Liver (tissue), 9 donors: ENCODE measurements around the gene RASA4B. TPM values are rescaled to one million over a fixed set of nuclear protein-coding genes. Genes with fewer than 3 reads are reported as not detected.
"Not testable (repeated sequence)": the region's sequence is repeated elsewhere in the genome, so short reads cannot be mapped to it uniquely, and the experiment has no call there.

Experiments used
- DNase-seq: peaks from one replicate; pipeline ENCODE4 v3.0.0-alpha.2; 2017; ENCODE audit warnings: low spot score
- H3K27ac ChIP-seq, 2 donors: one replicate each; pipeline ENCODE4 v1.7.0; 2013; ENCODE audit warnings: inconsistent platforms in 2 of 2, low read length in 2 of 2, control low read depth in 1 of 2, low read depth in 1 of 2, mild to moderate bottlenecking in 1 of 2
- H3K27me3 ChIP-seq, 4 donors: one replicate each; pipeline versions ENCODE4 v1.6.1 to v1.7.0; 2013; ENCODE audit warnings: low read length in 3 of 4, inconsistent platforms in 1 of 4, mild to moderate bottlenecking in 1 of 4, moderate library complexity in 1 of 4; ENCODE audit not compliant: control insufficient read depth in 4 of 4, insufficient read depth in 4 of 4
- H3K36me3 ChIP-seq, 4 donors: one replicate each; pipeline versions ENCODE4 v1.6.1 to v1.7.0; 2013; ENCODE audit warnings: low read length in 3 of 4, mild to moderate bottlenecking in 3 of 4, low read depth in 1 of 4, moderate library complexity in 1 of 4; ENCODE audit not compliant: control insufficient read depth in 4 of 4, insufficient read depth in 3 of 4
- H3K4me1 ChIP-seq, 4 donors: one replicate each; pipeline versions ENCODE4 v1.6.1 to v1.7.0; 2013; ENCODE audit warnings: low read length in 3 of 4, mild to moderate bottlenecking in 3 of 4, moderate library complexity in 1 of 4; ENCODE audit not compliant: control insufficient read depth in 4 of 4, insufficient read depth in 4 of 4
- H3K4me3 ChIP-seq, 3 donors: one replicate each; pipeline versions ENCODE4 v1.6.1 to v1.7.0; 2013; ENCODE audit warnings: low read length in 3 of 3, control low read depth in 1 of 3, low read depth in 1 of 3, mild to moderate bottlenecking in 1 of 3
- H3K9ac ChIP-seq, 2 donors: one replicate each; pipeline ENCODE4 v1.7.0; 2013; ENCODE audit warnings: low read length in 2 of 2, mild to moderate bottlenecking in 2 of 2, moderate library complexity in 2 of 2, control low read depth in 1 of 2, low read depth in 1 of 2
- H3K9me3 ChIP-seq, 4 donors: one replicate each; pipeline versions ENCODE4 v1.6.1 to v1.7.0; 2013; ENCODE audit warnings: low read length in 3 of 4; ENCODE audit not compliant: control insufficient read depth in 4 of 4
- WGBS: extraction: QIAGEN DNeasy Blood & Tissue Kit; methylation state at CpG from one replicate; pipeline ENCODE4 v1.1.7; 2013; 5-methylcytosine and 5-hydroxymethylcytosine counted together
- polyA plus RNA-seq, 2 donors: library from polyadenylated mRNA; stranded (reverse) in 1 of 2; unstranded in 1 of 2; fragments of 200-250 nt in 1 of 2; fragments of >200 nt in 1 of 2; fragmentation: Nextera tagmentation in 1 of 2; extraction: Ambion mirVana in 1 of 2; gene quantifications; one replicate each; pipeline versions ENCODE4 v1.2.1 to v1.2.3, GENCODE V29; 2013 to 2015
- total RNA-seq, 2 donors: library from RNA; depleted of rRNA; stranded (reverse); fragments of >200 nt; gene quantifications; one replicate each; pipeline ENCODE4 v1.2.3, GENCODE V29; 2014
- donor health status: healthy.
- donor health status: healthy.
- donor health status: healthy.
- donor health status: healthy.
- donor health status: healthy.

The RASA4B gene
- total and polyA plus RNA-seq, 4 donors: 0.62 to 4.8 (median 0.74) TPM

DNA sequence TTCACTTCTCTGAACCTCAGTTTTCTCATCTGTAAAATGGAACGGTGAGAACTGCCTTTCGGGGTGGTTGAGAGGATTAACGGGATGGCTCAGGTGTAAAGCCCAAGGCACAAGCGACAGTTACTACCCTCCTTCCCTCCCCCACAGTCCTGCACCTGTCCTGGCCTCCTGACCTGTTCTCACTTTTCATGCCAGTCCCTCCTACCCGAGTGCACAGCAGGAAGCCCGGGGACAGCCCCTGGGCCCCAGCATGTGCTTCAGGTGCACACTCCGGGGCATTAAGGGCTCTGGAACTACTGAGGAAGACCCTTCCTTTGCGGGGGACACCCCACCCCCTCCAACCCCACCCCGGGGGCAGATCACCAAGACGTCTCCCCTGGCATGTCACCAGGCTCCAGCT, 626 bp downstream of the RASA4B start:
- not testable (repeated sequence) for H3K9me3 ChIP-seq, H3K4me1 ChIP-seq, H3K36me3 ChIP-seq, H3K27ac ChIP-seq, H3K27me3 ChIP-seq, H3K4me3 ChIP-seq, H3K9ac ChIP-seq, DNase-seq
- WGBS: no CpG with 5 or more reads among the region's 10 CpGs

DNA sequence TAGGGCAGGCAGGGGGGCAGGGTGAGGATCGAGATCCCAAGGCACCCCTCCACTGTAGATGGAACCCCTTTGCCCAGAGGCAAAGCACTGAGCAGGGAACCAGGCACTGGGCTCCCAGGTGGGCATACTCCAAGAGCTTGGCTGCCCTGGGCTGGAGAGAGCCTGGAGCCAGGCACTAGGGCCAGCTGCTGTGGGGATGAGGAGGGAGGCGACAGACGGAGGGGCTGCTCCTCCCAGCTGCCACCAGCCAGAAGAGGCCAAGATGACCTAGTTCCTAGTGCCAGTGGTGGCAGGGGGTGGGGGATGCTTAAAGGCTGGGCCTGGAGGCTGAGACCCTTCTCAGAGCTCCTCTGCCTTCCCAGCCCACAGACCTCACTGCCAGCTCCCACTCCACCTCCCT, 1.7 kb downstream of the RASA4B start:
- not testable (repeated sequence) for DNase-seq, H3K9ac ChIP-seq, H3K27me3 ChIP-seq, H3K27ac ChIP-seq, H3K4me3 ChIP-seq, H3K9me3 ChIP-seq, H3K36me3 ChIP-seq, H3K4me1 ChIP-seq
- WGBS: no CpG with 5 or more reads among the region's 3 CpGs

DNA sequence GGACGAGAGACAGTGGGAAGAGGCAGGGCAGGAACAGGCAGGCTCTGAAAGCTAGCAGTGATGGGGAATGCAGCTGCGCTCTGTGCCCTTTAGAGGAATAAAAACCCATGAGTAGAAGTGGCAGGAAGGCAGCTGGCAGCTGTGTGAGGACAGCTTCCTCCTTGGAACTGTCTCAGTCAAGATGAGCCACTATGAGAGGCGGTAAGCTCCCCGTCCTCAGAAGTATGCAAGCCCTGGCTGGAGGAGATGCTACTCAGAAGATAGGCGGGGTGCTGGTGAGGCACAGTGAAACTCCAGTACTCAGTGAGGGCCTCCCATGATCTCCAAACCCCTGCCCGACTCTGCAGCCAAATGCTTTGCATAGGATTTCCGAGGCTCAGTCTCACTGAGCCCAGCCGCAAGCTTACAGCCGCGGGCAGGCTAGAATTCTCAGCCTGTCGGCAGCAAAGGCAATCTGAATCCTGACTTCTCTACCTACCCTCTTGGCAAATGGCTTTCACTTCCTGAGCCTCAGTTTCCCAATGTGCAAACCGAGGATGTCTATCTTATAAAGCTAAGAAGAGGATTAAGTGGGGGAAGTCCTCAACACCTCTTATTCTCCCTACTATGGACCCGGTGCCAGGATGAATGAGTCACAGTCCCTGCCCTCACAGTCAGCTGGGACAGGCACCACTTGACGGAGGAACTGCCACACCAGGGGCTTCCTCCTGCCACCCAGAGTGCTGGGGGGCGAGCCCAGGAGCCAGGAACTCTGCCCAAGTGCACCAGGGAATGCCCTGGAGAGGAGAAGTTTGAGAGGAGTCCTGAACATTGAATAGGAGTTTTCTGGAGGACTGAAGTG, 2.5 kb downstream of the RASA4B start:
- WGBS: 82% methylated on average over 3 of the region's 15 CpGs
- not testable (repeated sequence) for H3K9me3 ChIP-seq, H3K27me3 ChIP-seq, H3K9ac ChIP-seq, H3K4me3 ChIP-seq, H3K27ac ChIP-seq, H3K4me1 ChIP-seq, DNase-seq, H3K36me3 ChIP-seq

DNA sequence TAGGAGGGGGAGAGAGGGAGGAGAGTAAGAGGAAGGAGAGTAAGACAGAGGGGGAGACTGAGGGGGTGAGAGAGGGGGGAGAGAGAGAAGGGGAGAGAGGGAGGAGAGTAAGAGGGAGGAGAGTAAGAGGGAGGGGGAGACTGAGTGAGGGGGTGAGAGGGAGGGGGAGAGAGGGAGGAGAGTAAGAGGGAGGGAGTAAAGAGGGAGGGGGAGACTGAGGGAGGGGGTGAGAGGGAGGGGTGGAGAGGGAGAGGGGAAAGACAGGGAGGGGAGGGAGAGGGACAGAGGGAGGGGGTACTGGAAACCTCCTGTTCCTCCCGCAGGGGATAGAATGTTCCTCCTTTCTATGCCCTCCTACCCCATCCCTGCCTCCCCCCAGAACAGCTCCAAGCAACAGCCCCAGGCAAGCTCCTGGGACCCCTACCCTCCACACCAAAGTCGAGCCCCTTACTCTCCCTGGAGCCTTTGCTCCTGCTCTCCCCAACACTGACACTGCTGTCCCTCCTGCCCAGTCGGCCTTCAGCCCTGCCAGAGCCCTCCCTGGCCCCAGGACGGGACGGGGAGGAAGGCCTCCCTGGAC, 4.8 kb downstream of the RASA4B start:
- H3K4me1 ChIP-seq, H3K36me3 ChIP-seq, H3K9ac ChIP-seq, H3K9me3 ChIP-seq, H3K27me3 ChIP-seq, H3K27ac ChIP-seq, H3K4me3 ChIP-seq: not testable (repeated sequence)
- peak; percentile 46 for DNase-seq
- 45% methylated on average over 2 of the region's 5 CpGs for WGBS

DNA sequence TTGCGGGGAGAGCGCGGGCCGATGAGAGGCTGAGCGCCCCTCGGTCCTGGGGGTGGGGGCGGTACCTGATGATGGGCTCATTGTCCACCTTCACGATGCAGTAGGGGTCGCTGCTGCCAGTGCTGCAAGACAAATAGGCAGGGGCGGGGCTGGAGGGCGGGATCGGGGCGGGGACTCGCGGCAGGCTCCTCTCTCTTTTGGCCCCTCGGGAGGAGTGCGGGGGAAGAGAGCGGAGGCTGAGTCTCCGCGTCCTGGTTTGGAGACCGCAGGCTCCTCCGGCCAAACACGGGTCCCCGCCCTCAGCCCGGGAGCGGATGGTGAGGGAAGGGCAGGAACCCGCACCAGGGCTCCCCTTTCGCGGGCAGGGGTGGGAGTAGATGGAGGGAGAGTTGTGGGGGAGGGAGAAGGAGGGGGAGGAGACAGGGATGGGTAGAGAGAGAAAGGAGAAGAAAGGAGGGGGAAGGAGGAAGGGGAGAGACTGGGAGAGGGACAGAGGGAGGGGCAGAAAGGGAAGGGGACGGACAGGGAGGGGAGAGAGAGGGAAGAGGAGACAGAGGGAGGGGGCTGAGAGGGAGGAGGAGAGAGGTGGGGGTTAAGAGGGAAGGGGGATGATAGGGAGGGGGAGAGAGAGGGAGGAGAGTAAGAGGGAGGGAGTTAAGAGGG, 5.6 kb downstream of the RASA4B start:
- not testable (repeated sequence) for H3K27me3 ChIP-seq, DNase-seq, H3K27ac ChIP-seq, H3K9ac ChIP-seq, H3K4me1 ChIP-seq, H3K4me3 ChIP-seq, H3K9me3 ChIP-seq, H3K36me3 ChIP-seq
- WGBS: no CpG with 5 or more reads among the region's 30 CpGs

DNA sequence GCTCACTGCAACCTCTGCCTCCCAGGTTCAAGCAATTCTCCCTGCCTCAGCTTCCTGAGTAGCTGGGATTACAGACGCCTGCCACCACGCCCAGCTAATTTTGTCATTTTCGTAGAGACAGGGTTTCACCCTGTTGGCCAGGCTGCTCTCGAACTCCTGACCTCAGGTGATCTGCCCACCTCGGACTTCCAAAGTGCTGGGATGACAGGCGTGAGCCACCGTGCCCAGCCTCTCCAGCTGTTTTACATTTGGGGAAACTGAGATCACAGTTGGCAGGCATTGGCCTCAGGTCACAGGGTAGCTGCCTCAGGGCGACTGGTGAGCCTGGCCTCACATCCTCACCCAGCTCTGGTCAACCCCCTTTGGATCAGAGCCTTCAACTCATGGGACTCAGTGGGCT, 7.0 kb downstream of the RASA4B start:
- not testable (repeated sequence) for H3K9me3 ChIP-seq, H3K4me1 ChIP-seq, H3K36me3 ChIP-seq, DNase-seq, H3K27ac ChIP-seq, H3K4me3 ChIP-seq, H3K27me3 ChIP-seq, H3K9ac ChIP-seq
- 74% methylated on average over 4 of the region's 8 CpGs for WGBS

DNA sequence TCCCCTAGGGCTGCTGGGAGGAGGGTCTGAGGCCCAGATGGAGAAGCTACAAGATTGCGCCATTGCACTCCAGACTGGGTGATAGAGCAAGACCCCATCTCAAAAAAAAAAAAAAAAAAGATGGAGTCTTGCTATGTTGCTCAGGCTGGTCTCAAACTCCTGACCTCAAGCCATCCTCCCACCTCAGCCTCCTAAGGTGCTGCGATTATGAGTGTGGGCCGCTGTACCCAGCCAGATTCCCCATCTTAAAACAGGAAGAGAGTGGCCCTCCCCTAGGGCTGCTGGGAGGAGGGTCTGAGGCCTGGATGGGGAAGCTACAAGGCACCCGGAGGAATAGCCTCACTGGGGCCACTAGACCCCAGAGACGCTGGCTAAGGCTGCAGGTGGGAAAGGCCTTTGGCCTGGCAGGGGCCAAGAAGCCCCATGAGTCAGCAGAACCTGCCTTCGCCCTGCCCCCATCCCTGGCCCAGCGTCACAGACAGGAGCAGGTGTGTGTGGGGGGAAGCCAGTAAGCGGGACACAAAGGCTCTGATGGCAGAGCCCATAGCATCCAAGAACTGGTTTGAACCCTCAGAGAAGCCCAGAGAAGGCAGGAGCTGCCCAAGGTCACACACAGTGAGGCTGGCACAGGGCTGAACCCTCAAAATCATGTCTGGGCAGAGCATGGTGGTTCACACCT, 10.0 kb downstream of the RASA4B start:
- H3K27me3 ChIP-seq, H3K36me3 ChIP-seq, H3K27ac ChIP-seq, H3K4me3 ChIP-seq, H3K4me1 ChIP-seq, DNase-seq, H3K9ac ChIP-seq, H3K9me3 ChIP-seq: not testable (repeated sequence)
- 84% methylated on average over 2 of the region's 8 CpGs for WGBS
